Iris pigment epithelial cell (primary cell): Measurements from ENCODE around the gene PDLIM7.

ENCODE experiments used
- DNase-seq: peaks from one replicate; pipeline ENCODE4 v3.0.0-alpha.2; 2011; ENCODE audit warnings: low read depth

PDLIM7 gene

GRCh38 chr5:177505075-177505474 is 7.7 kb upstream of the PDLIM7 start:
- no peak for DNase-seq

GRCh38 chr5:177504086-177505056 is 7.0 kb upstream of the PDLIM7 start:
- DNase-seq: no peak

- no peak for DNase-seq
Observed at GRCh38 chr5:177503351-177504085, 6.1 kb upstream of the PDLIM7 start.

GRCh38 chr5:177502886-177503285 is 5.5 kb upstream of the PDLIM7 start:
- no peak for DNase-seq

GRCh38 chr5:177501874-177502678 is 4.7 kb upstream of the PDLIM7 start:
- DNase-seq: no peak

GRCh38 chr5:177500685-177501522 is 3.5 kb upstream of the PDLIM7 start:
- DNase-seq: peak; percentile 81

GRCh38 chr5:177499842-177500241 is 2.4 kb upstream of the PDLIM7 start:
- DNase-seq: no peak

- DNase-seq: peak; percentile 43
Observed at GRCh38 chr5:177498013-177498787, 796 bp upstream of the PDLIM7 start.

- DNase-seq: peak; percentile 96
Observed at GRCh38 chr5:177496727-177497291, 595 bp downstream of the PDLIM7 start.

- peak; percentile 82 for DNase-seq
Observed at GRCh38 chr5:177496070-177496726, 1.2 kb downstream of the PDLIM7 start.

GRCh38 chr5:177495243-177496060 is 2.0 kb downstream of the PDLIM7 start:
- peak; percentile 94 for DNase-seq

GRCh38 chr5:177494346-177495195 is 2.8 kb downstream of the PDLIM7 start:
- peak; percentile 94 for DNase-seq

- DNase-seq: no peak
Observed at GRCh38 chr5:177493795-177494345, 3.5 kb downstream of the PDLIM7 start.

- no peak for DNase-seq
Observed at GRCh38 chr5:177492841-177493240, 4.6 kb downstream of the PDLIM7 start.

- no peak for DNase-seq
Observed at GRCh38 chr5:177491983-177492746, 5.2 kb downstream of the PDLIM7 start.

- DNase-seq: no peak
Observed at GRCh38 chr5:177491429-177491945, 5.9 kb downstream of the PDLIM7 start.
